ENCODE results near the gene TMCO5A. TPM values are rescaled to one million over a fixed set of nuclear protein-coding genes. Genes with fewer than 3 reads are reported as not detected.

Gene TMCO5A
- total RNA-seq, 1 donor from 2014 or later = not detected

- no peak for TF ChIP-seq CTCF (IDR thresholded peaks at IDR 0.05)
- DNase-seq (ENCODE audit: extremely low spot score, unreplicated experiment) = no peak
- H3K27me3 Mint-ChIP-seq (ENCODE audit: unreplicated experiment) = peaks cover 23% of the 10 kb centered on the region
- H3K4me1 Mint-ChIP-seq (ENCODE audit: unreplicated experiment) = peaks cover 13% of the 10 kb centered on the region
- H3K9me3 Mint-ChIP-seq (ENCODE audit: unreplicated experiment) = no peaks in the 10 kb centered on the region
- no peak overlapping the region for H3K4me3 Mint-ChIP-seq (ENCODE audit: unreplicated experiment)
- no peak overlapping the region for H3K27ac Mint-ChIP-seq (ENCODE audit: unreplicated experiment)
- H3K36me3 Mint-ChIP-seq (ENCODE audit: unreplicated experiment) = no peaks in the 10 kb centered on the region
Measured at GRCh38 chr15:37898362-37898761, 36.1 kb upstream of the TMCO5A start.

GRCh38 chr15:37900326-37901221, 33.9 kb upstream of the TMCO5A start:
- Mint-ChIP-seq H3K4me1 (ENCODE audit: unreplicated experiment) (peaks cover 13% of the 10 kb centered on the region), H3K27ac (ENCODE audit: unreplicated experiment) (peak overlapping the region; percentile 2)

GRCh38 chr15:37902126-37902525, 32.3 kb upstream of the TMCO5A start:
- no peaks in the 10 kb centered on the region for H3K27me3 Mint-ChIP-seq (ENCODE audit: unreplicated experiment)
- no peak for TF ChIP-seq CTCF (IDR thresholded peaks at IDR 0.05)
- H3K27ac Mint-ChIP-seq (ENCODE audit: unreplicated experiment) = no peak overlapping the region
- no peaks in the 10 kb centered on the region for H3K9me3 Mint-ChIP-seq (ENCODE audit: unreplicated experiment)
- peaks cover 13% of the 10 kb centered on the region for H3K4me1 Mint-ChIP-seq (ENCODE audit: unreplicated experiment)
- DNase-seq (ENCODE audit: extremely low spot score, unreplicated experiment) = no peak
- no peak overlapping the region for H3K4me3 Mint-ChIP-seq (ENCODE audit: unreplicated experiment)
- H3K36me3 Mint-ChIP-seq (ENCODE audit: unreplicated experiment) = no peaks in the 10 kb centered on the region

More at GRCh38 chr15:37900326-37901221, 33.9 kb upstream of the TMCO5A start:
- DNase-seq (ENCODE audit: extremely low spot score, unreplicated experiment) = no peak
- Mint-ChIP-seq H3K27me3 (ENCODE audit: unreplicated experiment) (peaks cover 9% of the 10 kb centered on the region), H3K4me3 (ENCODE audit: unreplicated experiment) (no peak overlapping the region), H3K36me3 (ENCODE audit: unreplicated experiment) (no peaks in the 10 kb centered on the region), H3K9me3 (ENCODE audit: unreplicated experiment) (no peaks in the 10 kb centered on the region)
- no peak for TF ChIP-seq CTCF (IDR thresholded peaks at IDR 0.05)

GRCh38 chr15:37903919-37904625, 30.4 kb upstream of the TMCO5A start:
- H3K36me3 Mint-ChIP-seq (ENCODE audit: unreplicated experiment) = no peaks in the 10 kb centered on the region
- TF ChIP-seq CTCF (IDR thresholded peaks at IDR 0.05) = no peak

GRCh38 chr15:37907136-37907535, 27.3 kb upstream of the TMCO5A start:
- H3K4me3 Mint-ChIP-seq (ENCODE audit: unreplicated experiment) = no peak overlapping the region

More at GRCh38 chr15:37903919-37904625, 30.4 kb upstream of the TMCO5A start:
- H3K27me3 Mint-ChIP-seq (ENCODE audit: unreplicated experiment) = no peaks in the 10 kb centered on the region
- no peaks in the 10 kb centered on the region for H3K9me3 Mint-ChIP-seq (ENCODE audit: unreplicated experiment)
- DNase-seq (ENCODE audit: extremely low spot score, unreplicated experiment) = no peak
- peaks cover 13% of the 10 kb centered on the region for H3K4me1 Mint-ChIP-seq (ENCODE audit: unreplicated experiment)
- no peak overlapping the region for H3K4me3 Mint-ChIP-seq (ENCODE audit: unreplicated experiment)
- H3K27ac Mint-ChIP-seq (ENCODE audit: unreplicated experiment) = no peak overlapping the region

More at GRCh38 chr15:37907136-37907535, 27.3 kb upstream of the TMCO5A start:
- Mint-ChIP-seq H3K9me3 (ENCODE audit: unreplicated experiment) (no peaks in the 10 kb centered on the region), H3K27me3 (ENCODE audit: unreplicated experiment) (peaks cover 12% of the 10 kb centered on the region), H3K27ac (ENCODE audit: unreplicated experiment) (no peak overlapping the region), H3K36me3 (ENCODE audit: unreplicated experiment) (no peaks in the 10 kb centered on the region), H3K4me1 (ENCODE audit: unreplicated experiment) (no peaks in the 10 kb centered on the region)
- TF ChIP-seq CTCF (IDR thresholded peaks at IDR 0.05) = no peak
- DNase-seq (ENCODE audit: extremely low spot score, unreplicated experiment) = no peak
